ENCODE data around the gene PDE6A.

- no peak for TF ChIP-seq CTCF (IDR thresholded peaks at IDR 0.05; ENCODE audit: insufficient read depth, low read depth, low read length)
- no peak for TF ChIP-seq EZH2 (IDR thresholded peaks at IDR 0.05; ENCODE audit: insufficient read depth, low read length)
These were observed 13.6 kb downstream of the PDE6A start for GRCh38 chr5:149930749-149931574.
